GM13977 (cell line): ENCODE results near the gene KRT71.

Experiments used
- DNase-seq: peaks from one replicate; pipeline ENCODE4 v3.0.0; 2012; ENCODE audit warnings: low spot score
- CTCF ChIP-seq: IDR thresholded peaks from 2 replicates; pipeline ENCODE4 v1.5.1; 2012; ENCODE audit warnings: mild to moderate bottlenecking, control low read depth; ENCODE audit not compliant: insufficient read depth; ENCODE audit errors: extremely low read depth, missing control alignments
- in situ Hi-C: fragments of 300-500 bp; cut with MboI; formaldehyde crosslinking; loops from one replicate; pipeline ENCODE4 v1.12.0; 2022; ENCODE audit warnings: low sequenced_read_pairs, low pct_unique_long_range_greater_than_20kb, mixed read lengths, inconsistent platforms; ENCODE audit not compliant: unreplicated experiment

Gene KRT71

GRCh38 chr12:52559979-52560378 is 7.0 kb upstream of the KRT71 start:
- no peak for DNase-seq
- no peak for TF ChIP-seq CTCF
- in situ Hi-C loops, result no loop called here

- DNase-seq, result no peak
- in situ Hi-C loops, result no loop called here
- no peak for TF ChIP-seq CTCF
Observed at GRCh38 chr12:52558781-52559445, 6.0 kb upstream of the KRT71 start.

GRCh38 chr12:52557476-52557875 is 4.5 kb upstream of the KRT71 start:
- no peak for DNase-seq
- no peak for TF ChIP-seq CTCF
- in situ Hi-C loops, result no loop called here

DNA sequence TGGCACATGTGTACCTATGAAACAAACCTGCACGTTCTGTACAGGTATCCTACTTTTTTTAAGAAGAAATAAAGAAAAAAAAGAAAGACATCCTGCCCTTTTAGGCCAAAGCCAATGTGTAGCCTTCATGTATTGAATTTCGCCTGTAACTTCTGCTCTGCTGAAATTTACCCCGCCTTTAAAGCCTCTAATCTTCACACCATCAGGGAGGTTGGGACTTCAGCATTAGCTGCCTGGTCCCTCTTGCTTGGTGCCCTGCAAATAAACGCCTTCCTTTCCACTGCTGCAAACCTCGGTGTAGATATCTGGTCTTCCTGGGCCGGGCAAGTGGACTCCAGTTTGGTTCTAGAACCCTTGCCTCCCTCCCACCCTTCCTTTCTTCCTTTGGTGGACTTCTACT is 2.6 kb upstream of the KRT71 start:
- DNase-seq, result no peak
- in situ Hi-C loops, result no loop called here
- no peak for TF ChIP-seq CTCF

- no peak for TF ChIP-seq CTCF
- no peak for DNase-seq
- in situ Hi-C loops, result no loop called here
Observed at GRCh38 chr12:52552055-52552454, 890 bp downstream of the KRT71 start.

- in situ Hi-C loops, result no loop called here
- DNase-seq, result no peak
- no peak for TF ChIP-seq CTCF
Observed at GRCh38 chr12:52551216-52551865, 1.6 kb downstream of the KRT71 start.
